GM23338 (cell line): ENCODE measurements around the gene RUBCN. TPM values are rescaled to one million over a fixed set of nuclear protein-coding genes. Genes with fewer than 3 reads are reported as not detected.
"Not testable (repeated sequence)": the region's sequence is repeated elsewhere in the genome, so short reads cannot be mapped to it uniquely, and the experiment has no call there.

Source experiments
- ATAC-seq: fragments of 200-7000 bp; cut with Tn5 transposase; 3 replicates; pipeline ENCODE4 v1.9.1; 2020
- DNase-seq: peaks from one replicate; pipeline ENCODE4 v3.0.0-alpha.2; 2015; ENCODE audit warnings: low spot score
- H2AFZ ChIP-seq: fragments of 200-600 bp; sonication (generic); 2 replicates; pipeline ENCODE4 v1.8.0; 2016; ENCODE audit warnings: antibody characterized with exemption, mild to moderate bottlenecking, moderate library complexity
- H3F3A ChIP-seq: fragments of 200-600 bp; sonication (generic); replicated peaks from 2 replicates; pipeline ENCODE4 v1.8.0; 2017; ENCODE audit warnings: antibody characterized with exemption, mixed run types, low read depth
- H3K27ac ChIP-seq: fragments of 200-600 bp; sonication (generic); 2 replicates; pipeline ENCODE4 v1.6.1; 2016; ENCODE audit warnings: low read depth
- H3K27me3 ChIP-seq: fragments of 200-600 bp; sonication (generic); 2 replicates; pipeline ENCODE4 v1.8.0; 2016; ENCODE audit warnings: mild to moderate bottlenecking, mixed run types, moderate library complexity; ENCODE audit not compliant: insufficient read depth
- H3K36me3 ChIP-seq: fragments of 200-600 bp; sonication (generic); 2 replicates; pipeline ENCODE4 v1.8.0; 2016; ENCODE audit warnings: mild to moderate bottlenecking; ENCODE audit not compliant: insufficient read depth
- H3K4me1 ChIP-seq: fragments of 200-600 bp; sonication (generic); 2 replicates; pipeline ENCODE4 v1.8.0; 2016; ENCODE audit warnings: mild to moderate bottlenecking, moderate library complexity; ENCODE audit not compliant: insufficient read depth
- H3K4me2 ChIP-seq: fragments of 200-600 bp; sonication (generic); 2 replicates; pipeline ENCODE4 v1.7.1; 2017; ENCODE audit warnings: mixed run types
- H3K4me3 ChIP-seq: fragments of 200-600 bp; sonication (generic); 2 replicates; pipeline ENCODE4 v1.6.1; 2016; ENCODE audit warnings: mixed run types
- H3K79me2 ChIP-seq: fragments of 200-600 bp; sonication (generic); replicated peaks from 2 replicates; pipeline ENCODE4 v1.8.0; 2017; ENCODE audit warnings: mild to moderate bottlenecking; ENCODE audit not compliant: insufficient read depth
- H3K9me2 ChIP-seq: fragments of 200-600 bp; sonication (generic); 2 replicates; pipeline ENCODE4 v1.8.0; 2017; ENCODE audit not compliant: insufficient read depth
- H4K20me1 ChIP-seq: fragments of 200-600 bp; sonication (generic); replicated peaks from 2 replicates; pipeline ENCODE4 v1.8.0; 2017; ENCODE audit warnings: mild to moderate bottlenecking; ENCODE audit not compliant: insufficient read depth
- H3K27ac Mint-ChIP-seq: 2 replicates; pipeline ENCODE4 v1.8.0; 2020; ENCODE audit warnings: inconsistent platforms, mild to moderate bottlenecking, moderate library complexity, mixed read lengths
- H3K27me3 Mint-ChIP-seq: 3 replicates; pipeline ENCODE4 v1.8.0; 2022; ENCODE audit warnings: low read depth, mild to moderate bottlenecking, moderate library complexity, mixed read lengths, inconsistent platforms; ENCODE audit not compliant: insufficient read depth, poor library complexity
- H3K36me3 Mint-ChIP-seq: 3 replicates; pipeline ENCODE4 v1.8.0; 2021; ENCODE audit warnings: low read depth, mild to moderate bottlenecking, inconsistent platforms, moderate library complexity, mixed read lengths
- H3K4me1 Mint-ChIP-seq: 3 replicates; pipeline ENCODE4 v1.8.0; 2020; ENCODE audit warnings: mild to moderate bottlenecking, inconsistent platforms, mixed read lengths
- H3K4me3 Mint-ChIP-seq: 3 replicates; pipeline ENCODE4 v1.8.0; 2021; ENCODE audit warnings: moderate library complexity, mild to moderate bottlenecking, inconsistent platforms, mixed read lengths
- H3K9me3 Mint-ChIP-seq: 3 replicates; pipeline ENCODE4 v1.8.0; 2020; ENCODE audit warnings: moderate library complexity, mild to moderate bottlenecking, inconsistent platforms, mixed read lengths
- microRNA counts: library from miRNA; unstranded; fragments of <30 nt; microRNA quantifications from one replicate; lab custom pipeline; 2017
- polyA plus RNA-seq: library from polyadenylated mRNA; unstranded; fragments of >200 nt; fragmentation: Nextera tagmentation; extraction: Ambion mirVana; gene quantifications from 2 replicates; pipeline ENCODE4 v1.2.1, GENCODE V29; 2016
- total RNA-seq: library from RNA; depleted of rRNA; stranded (reverse); fragments of >200 nt; shearing (Covaris generic); gene quantifications from 2 replicates; pipeline ENCODE4 v1.2.3, GENCODE V29; 2014; rRNA removed

RUBCN gene
- total and polyA plus RNA-seq, 2 experiments from 2014 or later = 13.1 to 33.2 TPM

GRCh38 chr3:197626404-197627157 lies 110.1 kb downstream of the RUBCN start:
- peaks cover 12% of the 10 kb centered on the region for H3K36me3 Mint-ChIP-seq

GRCh38 chr3:197621478-197621877 lies 115.2 kb downstream of the RUBCN start:
- H3K9me2 ChIP-seq, H3K4me3 ChIP-seq, H3K4me2 ChIP-seq, DNase-seq, H3K4me3 Mint-ChIP-seq, H3K4me1 ChIP-seq, H4K20me1 ChIP-seq, H3K9me3 Mint-ChIP-seq, ATAC-seq, H3K27ac Mint-ChIP-seq, H3K27me3 Mint-ChIP-seq, H3K27ac ChIP-seq, H3F3A ChIP-seq, H2AFZ ChIP-seq, H3K27me3 ChIP-seq, H3K4me1 Mint-ChIP-seq: not testable (repeated sequence)
- peaks cover 12% of the 10 kb centered on the region for H3K79me2 ChIP-seq
- peaks cover 21% of the 10 kb centered on the region for H3K36me3 ChIP-seq
- H3K36me3 Mint-ChIP-seq = peaks cover 51% of the 10 kb centered on the region

More at GRCh38 chr3:197626404-197627157, 110.1 kb downstream of the RUBCN start:
- H3K36me3 ChIP-seq, H3F3A ChIP-seq, H3K9me3 Mint-ChIP-seq, H3K27me3 ChIP-seq, H4K20me1 ChIP-seq, H3K27ac ChIP-seq, H3K27me3 Mint-ChIP-seq, DNase-seq, H2AFZ ChIP-seq, H3K4me1 Mint-ChIP-seq, H3K27ac Mint-ChIP-seq, H3K4me1 ChIP-seq, H3K9me2 ChIP-seq: not testable (repeated sequence)
- Histone ChIP-seq H3K4me2 (peak overlapping the region; percentile 76), H3K79me2 (peaks cover 12% of the 10 kb centered on the region), H3K4me3 (peak overlapping the region; percentile 61)
- ATAC-seq = peak; percentile 58
- peak overlapping the region; percentile 84 for H3K4me3 Mint-ChIP-seq

MicroRNAs within 50 kb of the gene (microRNA counts, 767-probe panel; counts per million panel counts)
- microRNA hsa-miR-922 (lab: Ali Mortazavi, UCI) = not detected

Other genes starting within 250 kb of the RUBCN start
- gene BDH1, start 180.9 kb downstream of the RUBCN start, total RNA-seq = 11.2 and 18.1 TPM in 2 replicates
- gene BDH1, start 180.9 kb downstream of the RUBCN start, polyA plus RNA-seq = 17.1 and 19.3 TPM in 2 replicates
- gene FYTTD1, start 13.0 kb upstream of the RUBCN start, total RNA-seq = 13.7 and 24.7 TPM in 2 replicates
- gene FYTTD1, start 13.0 kb upstream of the RUBCN start, polyA plus RNA-seq = 14.0 and 14.8 TPM in 2 replicates
- gene LRCH3, start 54.4 kb upstream of the RUBCN start, total RNA-seq = 60.0 and 66.8 TPM in 2 replicates
- 17.1 and 22.9 TPM in 2 replicates for gene LRCH3, start 54.4 kb upstream of the RUBCN start, polyA plus RNA-seq
- 844 and 1,070 TPM in 2 replicates for gene RPL35A, start 213.3 kb upstream of the RUBCN start, total RNA-seq
- 2,038 and 2,096 TPM in 2 replicates for gene RPL35A, start 213.3 kb upstream of the RUBCN start, polyA plus RNA-seq
- gene LMLN, start 223.3 kb upstream of the RUBCN start, total RNA-seq = 2.9 and 4.3 TPM in 2 replicates
- 1.6 and 2.3 TPM in 2 replicates for gene LMLN, start 223.3 kb upstream of the RUBCN start, polyA plus RNA-seq